Upper lobe of left lung (tissue), 6 donors: ENCODE data around the gene MCF2L2. TPM values are rescaled to one million over a fixed set of nuclear protein-coding genes. Genes with fewer than 3 reads are reported as not detected.

Experiments
- ATAC-seq, 2 donors: fragments of 200-7000 bp; cut with Tn5 transposase; one replicate each; pipeline ENCODE4 v1.9.1; 2022; ENCODE audit warnings: mild to moderate bottlenecking in 2 of 2, moderate library complexity in 2 of 2; ENCODE audit not compliant: low FRiP score in 2 of 2
- DNase-seq, 2 donors: peaks; one replicate each; pipeline ENCODE4 v3.0.0-alpha.2; 2019 to 2020
- H3K27ac ChIP-seq, 4 donors: fragments of 200-600 bp; sonication (generic); one replicate each; pipeline ENCODE4 v1.5.1; 2016 to 2019
- H3K27me3 ChIP-seq, 4 donors: fragments of 200-600 bp; sonication (generic); one replicate each; pipeline ENCODE4 v1.5.1; 2017 to 2019
- H3K36me3 ChIP-seq, 4 donors: fragments of 200-600 bp; sonication (generic); one replicate each; pipeline ENCODE4 v1.5.1; 2016 to 2019
- H3K4me1 ChIP-seq, 4 donors: fragments of 200-600 bp; sonication (generic); one replicate each; pipeline ENCODE4 v1.5.1; 2018 to 2019
- H3K4me3 ChIP-seq, 4 donors: fragments of 200-600 bp; sonication (generic); one replicate each; pipeline ENCODE4 v1.5.1; 2017 to 2019; ENCODE audit warnings: mild to moderate bottlenecking in 2 of 4, moderate library complexity in 1 of 4
- H3K9me3 ChIP-seq, 4 donors: fragments of 200-600 bp; sonication (generic); one replicate each; pipeline ENCODE4 v1.5.1; 2018 to 2019
- EP300 ChIP-seq, 4 donors: sonication (generic); formaldehyde crosslinking; IDR thresholded peaks; one replicate each; pipeline ENCODE4 v1.5.1; 2017; ENCODE audit warnings: antibody characterized with exemption in 4 of 4, control low read depth in 2 of 4
- POLR2A ChIP-seq, 4 donors: fragments of 450-650 bp; IDR thresholded peaks; one replicate each; pipeline ENCODE4 v1.5.1; 2016 to 2017; ENCODE audit warnings: antibody characterized with exemption in 4 of 4, mild to moderate bottlenecking in 2 of 4
- POLR2AphosphoS5 ChIP-seq, 2 donors: sonication (generic); formaldehyde crosslinking; IDR thresholded peaks; one replicate each; pipeline ENCODE4 v1.5.1; 2017; ENCODE audit warnings: antibody characterized with exemption in 2 of 2
- WGBS, 2 donors: methylation state at CpG; one replicate each; pipeline ENCODE4 v1.1.5; 2017 to 2018; 5-methylcytosine and 5-hydroxymethylcytosine counted together
- total RNA-seq, 6 donors: library from RNA; depleted of rRNA in 4 of 6; stranded (reverse); fragments of >200 nt in 4 of 6; gene quantifications; one replicate each; pipeline versions ENCODE4 v1.1.0 to v1.2.1, GENCODE V29; 2016 to 2021
- TF ChIP-seq, protein P1 (sequence below), 6 experiments: fragments of 450-650 bp in 4 of 6; fragments of 200-600 bp in 2 of 6; sonication (generic) in 2 of 6; IDR thresholded peaks; one replicate each; pipeline ENCODE4 v1.5.1; 2016 to 2019; ENCODE audit warnings: antibody characterized with exemption in 6 of 6
- donor health status: DM: no; HTN: no; CAD: no; lungs with moderate emphysema.
- donor health status: DM: no; HTN: yes; CAD: no; lungs with severe emphysema.

The MCF2L2 gene
- total RNA-seq, 6 donors from 2014 or later, result 0.22 to 2.0 (median 1.2) TPM

DNA sequence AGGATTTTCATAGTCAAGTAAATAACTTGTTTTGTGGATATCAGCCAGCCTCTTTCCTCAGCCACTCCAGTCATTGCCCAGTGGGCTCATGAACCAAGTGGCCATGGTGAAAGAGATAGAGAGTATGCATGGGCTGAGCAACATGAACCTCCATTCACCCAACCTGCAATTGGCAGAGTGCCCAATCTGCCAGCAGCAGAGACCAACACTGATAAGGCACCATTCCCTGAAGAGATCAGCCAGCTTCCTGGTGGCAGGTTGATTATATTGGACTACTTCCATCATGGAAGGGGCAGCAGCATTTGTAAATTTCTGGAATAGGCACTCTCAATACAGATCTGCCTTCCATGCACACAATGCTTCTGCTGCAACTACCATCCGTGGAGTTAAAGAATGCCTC is 10.3 kb upstream of the MCF2L2 start:
- 79 to 100% methylated on average over 1 of the region's 1 CpG for WGBS, 2 donors
- H3K4me1 ChIP-seq, result peaks cover 0 to 4% (median 0%) of the 10 kb centered on the region in 4 donors
- no peak for DNase-seq
- TF ChIP-seq POLR2AphosphoS5 (IDR thresholded peaks at IDR 0.05) (no peak), POLR2A (IDR thresholded peaks at IDR 0.05) (no peak), EP300 (IDR thresholded peaks at IDR 0.05) (no peak)
- TF ChIP-seq, protein P1, sequence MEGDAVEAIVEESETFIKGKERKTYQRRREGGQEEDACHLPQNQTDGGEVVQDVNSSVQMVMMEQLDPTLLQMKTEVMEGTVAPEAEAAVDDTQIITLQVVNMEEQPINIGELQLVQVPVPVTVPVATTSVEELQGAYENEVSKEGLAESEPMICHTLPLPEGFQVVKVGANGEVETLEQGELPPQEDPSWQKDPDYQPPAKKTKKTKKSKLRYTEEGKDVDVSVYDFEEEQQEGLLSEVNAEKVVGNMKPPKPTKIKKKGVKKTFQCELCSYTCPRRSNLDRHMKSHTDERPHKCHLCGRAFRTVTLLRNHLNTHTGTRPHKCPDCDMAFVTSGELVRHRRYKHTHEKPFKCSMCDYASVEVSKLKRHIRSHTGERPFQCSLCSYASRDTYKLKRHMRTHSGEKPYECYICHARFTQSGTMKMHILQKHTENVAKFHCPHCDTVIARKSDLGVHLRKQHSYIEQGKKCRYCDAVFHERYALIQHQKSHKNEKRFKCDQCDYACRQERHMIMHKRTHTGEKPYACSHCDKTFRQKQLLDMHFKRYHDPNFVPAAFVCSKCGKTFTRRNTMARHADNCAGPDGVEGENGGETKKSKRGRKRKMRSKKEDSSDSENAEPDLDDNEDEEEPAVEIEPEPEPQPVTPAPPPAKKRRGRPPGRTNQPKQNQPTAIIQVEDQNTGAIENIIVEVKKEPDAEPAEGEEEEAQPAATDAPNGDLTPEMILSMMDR (IDR thresholded peaks at IDR 0.05), result no peak
- no peak for ATAC-seq
- no peaks in the 10 kb centered on the region for H3K36me3 ChIP-seq
- no peak overlapping the region for H3K27ac ChIP-seq
- H3K9me3 ChIP-seq, result peaks cover 0 to 4% (median 2%) of the 10 kb centered on the region in 4 donors
- no peak overlapping the region for H3K4me3 ChIP-seq
- H3K27me3 ChIP-seq, result no peaks in the 10 kb centered on the region

DNA sequence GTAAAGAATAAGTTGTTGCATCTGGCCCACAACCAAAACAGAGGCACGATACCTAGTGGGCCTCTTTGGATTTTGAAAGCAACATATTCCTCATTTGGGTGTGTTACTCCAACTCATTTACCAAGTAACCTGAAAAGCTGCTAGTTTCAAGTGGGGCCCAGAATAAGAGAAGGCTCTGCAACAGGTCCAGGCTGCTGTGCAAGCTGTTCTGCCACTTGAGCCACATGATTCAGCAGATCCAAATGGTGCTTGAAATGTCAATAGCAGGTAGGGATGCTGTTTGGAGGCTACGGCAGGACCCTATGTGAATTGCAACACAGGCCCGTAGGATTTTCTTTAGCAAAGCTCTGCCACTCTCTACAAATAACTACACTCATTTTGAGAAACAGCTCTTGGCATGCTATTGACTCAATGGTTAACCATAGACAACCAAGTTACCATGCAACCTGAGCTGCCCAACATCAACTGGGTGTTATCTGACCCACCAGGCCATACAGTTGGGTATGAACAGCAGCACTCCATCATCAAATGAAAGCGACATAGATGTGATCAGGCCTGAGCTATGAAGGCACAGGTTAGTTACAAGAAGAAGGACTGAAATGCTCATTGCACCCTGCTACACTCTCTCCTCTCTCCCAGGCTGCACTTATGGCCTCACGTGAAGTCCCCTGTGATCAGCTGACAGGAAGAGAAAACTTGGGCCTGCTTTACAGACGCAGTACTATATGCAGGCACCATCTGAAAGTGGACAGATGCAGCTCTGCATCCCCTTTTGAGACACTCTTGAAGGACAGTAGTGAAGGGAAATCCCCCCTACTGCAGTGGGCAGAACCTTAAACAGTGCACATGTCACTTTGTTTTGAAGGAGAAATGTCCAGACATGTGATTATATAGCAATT is 9.5 kb upstream of the MCF2L2 start:
- peak in 1 of 2 donors; percentile 67 for ATAC-seq
- Histone ChIP-seq H3K4me3 (no peak overlapping the region), H3K27me3 (no peaks in the 10 kb centered on the region), H3K27ac (no peak overlapping the region), H3K4me1 (peaks cover 0 to 4% (median 0%) of the 10 kb centered on the region in 4 donors), H3K36me3 (no peaks in the 10 kb centered on the region), H3K9me3 (no peaks in the 10 kb centered on the region)
- WGBS, 2 donors, result 76 to 81% methylated on average over 6 of the region's 6 CpGs
- DNase-seq, result peak in 1 of 2 donors; percentile 79
- TF ChIP-seq POLR2A (IDR thresholded peaks at IDR 0.05) (no peak), POLR2AphosphoS5 (IDR thresholded peaks at IDR 0.05) (no peak)

DNA sequence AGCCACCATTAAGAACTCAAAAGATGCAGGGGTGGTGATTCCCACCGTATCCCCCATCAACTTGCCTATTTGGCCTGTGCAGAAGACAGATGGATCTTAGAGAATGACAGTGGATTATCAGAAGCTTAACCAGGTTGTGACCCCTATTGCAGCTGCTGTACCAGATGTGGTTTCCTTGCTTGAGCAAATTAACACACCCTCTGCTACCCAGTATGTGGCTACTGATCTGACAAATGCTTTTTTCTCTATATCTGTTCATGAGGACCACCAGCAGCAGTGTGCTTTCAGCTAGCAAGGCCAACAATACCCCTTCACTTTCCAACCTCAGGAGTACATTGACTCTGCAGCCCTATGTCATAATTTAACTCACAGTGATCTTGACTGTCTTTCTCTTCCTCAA is 8.6 kb upstream of the MCF2L2 start:
- Histone ChIP-seq H3K9me3 (no peaks in the 10 kb centered on the region), H3K36me3 (no peaks in the 10 kb centered on the region), H3K4me1 (peaks cover 0 to 4% (median 0%) of the 10 kb centered on the region in 4 donors), H3K4me3 (no peak overlapping the region), H3K27me3 (no peaks in the 10 kb centered on the region), H3K27ac (no peak overlapping the region)
- TF ChIP-seq, protein P1 (IDR thresholded peaks at IDR 0.05), result no peak
- no peak for TF ChIP-seq POLR2A (IDR thresholded peaks at IDR 0.05)
- TF ChIP-seq POLR2AphosphoS5 (IDR thresholded peaks at IDR 0.05), result no peak
- no peak for TF ChIP-seq EP300 (IDR thresholded peaks at IDR 0.05)
- no peak for DNase-seq
- ATAC-seq, result no peak
- 75 to 78% methylated on average over 1 of the region's 1 CpG for WGBS, 2 donors

DNA sequence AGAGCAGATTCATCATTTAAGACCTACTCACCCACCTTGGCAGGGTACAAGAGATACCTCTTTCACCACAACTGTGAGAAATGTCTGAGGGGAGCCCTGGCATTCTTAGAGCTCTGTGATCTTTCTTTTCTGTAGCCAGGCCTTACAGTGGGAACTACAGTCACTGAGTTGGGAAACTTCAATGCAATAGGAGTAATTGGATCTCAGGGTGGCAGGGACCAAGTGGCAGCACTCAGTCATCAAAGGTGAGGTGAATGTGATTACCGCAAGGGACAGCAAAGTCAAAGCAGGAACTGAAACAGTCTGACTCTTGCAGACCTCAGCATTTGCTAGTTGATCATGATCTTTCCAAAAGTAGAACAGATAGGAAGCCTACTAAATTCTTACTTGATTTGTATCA is 7.2 kb upstream of the MCF2L2 start:
- no peaks in the 10 kb centered on the region for H3K36me3 ChIP-seq
- no peaks in the 10 kb centered on the region for H3K27me3 ChIP-seq
- ATAC-seq, result no peak
- no peak for TF ChIP-seq EP300 (IDR thresholded peaks at IDR 0.05)
- peaks cover 0 to 4% (median 0%) of the 10 kb centered on the region in 4 donors for H3K4me1 ChIP-seq
- 79 to 87% methylated on average over 1 of the region's 1 CpG for WGBS, 2 donors
- H3K4me3 ChIP-seq, result no peak overlapping the region
- no peak for DNase-seq
- no peaks in the 10 kb centered on the region for H3K9me3 ChIP-seq
- H3K27ac ChIP-seq, result no peak overlapping the region

DNA sequence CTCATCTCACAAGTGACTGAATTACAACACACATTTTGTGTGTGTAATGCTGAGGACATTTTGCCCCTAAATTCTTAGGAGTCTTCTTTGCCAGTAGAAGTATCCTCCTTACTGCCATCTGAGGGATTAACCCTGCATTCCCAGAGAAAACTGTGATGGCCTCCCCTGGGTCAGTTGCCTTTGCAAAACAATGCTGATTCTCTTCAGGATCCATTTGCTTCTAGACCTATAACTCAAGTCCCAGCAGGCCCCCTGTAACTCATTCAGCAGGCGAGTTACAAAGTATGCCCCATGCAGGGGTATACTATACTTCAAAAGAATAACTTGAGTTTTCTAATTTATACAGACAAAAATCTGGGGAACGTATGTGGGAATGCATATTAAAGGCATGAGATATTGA is 6.6 kb upstream of the MCF2L2 start:
- H3K4me1 ChIP-seq, result peaks cover 0 to 4% (median 0%) of the 10 kb centered on the region in 4 donors
- no peaks in the 10 kb centered on the region for H3K27me3 ChIP-seq
- WGBS, 2 donors, result 90 to 94% methylated on average over 2 of the region's 2 CpGs
- no peak overlapping the region for H3K27ac ChIP-seq
- H3K36me3 ChIP-seq, result no peaks in the 10 kb centered on the region
- no peaks in the 10 kb centered on the region for H3K9me3 ChIP-seq
- TF ChIP-seq POLR2A (IDR thresholded peaks at IDR 0.05), result no peak
- TF ChIP-seq, protein P1 (IDR thresholded peaks at IDR 0.05), result no peak
- TF ChIP-seq POLR2AphosphoS5 (IDR thresholded peaks at IDR 0.05), result no peak
- no peak for TF ChIP-seq EP300 (IDR thresholded peaks at IDR 0.05)
- ATAC-seq (no peak), DNase-seq (no peak)
- no peak overlapping the region for H3K4me3 ChIP-seq
